Natural killer cell (primary cell): ENCODE data around the gene SNX5. TPM values are rescaled to one million over a fixed set of nuclear protein-coding genes. Genes with fewer than 3 reads are reported as not detected.

Experiments
- ATAC-seq, 3 donors: fragments of 150-1000 bp in 2 of 3; fragments of 200-7000 bp in 1 of 3; cut with Tn5 transposase; 1 replicate in 1 of 3; 2 replicates in 2 of 3; pipeline ENCODE4 v1.10.0; 2021; ENCODE audit warnings: mild to moderate bottlenecking in 2 of 3, moderate library complexity in 2 of 3
- DNase-seq, 2 donors: peaks; one replicate each; pipeline versions ENCODE4 v3.0.0 to v3.0.0-alpha.2; 2013 to 2021; ENCODE audit warnings: mixed read lengths in 1 of 2
- H3K27ac ChIP-seq: one replicate; pipeline ENCODE4 v1.5.1; 2013; ENCODE audit warnings: mild to moderate bottlenecking, low read length
- H3K27me3 ChIP-seq: one replicate; pipeline ENCODE4 v1.6.1; 2013; ENCODE audit warnings: low read length; ENCODE audit not compliant: control insufficient read depth, insufficient read depth
- H3K36me3 ChIP-seq: one replicate; pipeline ENCODE4 v1.6.1; 2013; ENCODE audit warnings: low read length; ENCODE audit not compliant: control insufficient read depth, insufficient read depth
- H3K4me1 ChIP-seq: one replicate; pipeline ENCODE4 v1.6.1; 2013; ENCODE audit warnings: low read length; ENCODE audit not compliant: control insufficient read depth, insufficient read depth
- H3K4me3 ChIP-seq: one replicate; pipeline ENCODE4 v1.5.1; 2013; ENCODE audit warnings: low read length
- H3K9me3 ChIP-seq: one replicate; pipeline ENCODE4 v1.6.1; 2013; ENCODE audit warnings: low read length; ENCODE audit not compliant: control insufficient read depth, insufficient read depth
- H3K27ac Mint-ChIP-seq, 2 donors: one replicate each; pipeline ENCODE4 v1.8.0; 2022; ENCODE audit warnings: mild to moderate bottlenecking in 2 of 2, mixed read lengths in 2 of 2, moderate library complexity in 1 of 2
- H3K27me3 Mint-ChIP-seq, 2 donors: one replicate each; pipeline ENCODE4 v1.8.0; 2022; ENCODE audit warnings: low read depth in 2 of 2, mixed read lengths in 2 of 2
- H3K36me3 Mint-ChIP-seq: one replicate; pipeline ENCODE4 v1.8.0; 2022; ENCODE audit warnings: mixed read lengths
- H3K4me1 Mint-ChIP-seq, 2 donors: one replicate each; pipeline ENCODE4 v1.8.0; 2022; ENCODE audit warnings: mixed read lengths in 2 of 2
- H3K4me3 Mint-ChIP-seq: one replicate; pipeline ENCODE4 v1.8.0; 2022; ENCODE audit warnings: mild to moderate bottlenecking, moderate library complexity, mixed read lengths
- H3K9me3 Mint-ChIP-seq, 2 donors: one replicate each; pipeline ENCODE4 v1.8.0; 2022; ENCODE audit warnings: mixed read lengths in 2 of 2
- CTCF ChIP-seq: fragments of 200-600 bp; IDR thresholded peaks from one replicate; pipeline ENCODE4 v1.8.0; 2022; ENCODE audit warnings: antibody characterized with exemption
- WGBS: methylation state at CpG from one replicate; pipeline ENCODE4 v1.1.7; 2013; ENCODE audit warnings: missing lambda C conversion rate; ENCODE audit not compliant: insufficient coverage; 5-methylcytosine and 5-hydroxymethylcytosine counted together
- intact Hi-C: fragments of 100-400 bp; cut with micrococcal nuclease; formaldehyde crosslinking; loops from one replicate; pipeline ENCODE4 v1.14.2; 2022
- total RNA-seq, 4 donors: library from RNA; stranded (reverse); fragments of 120-200 nt in 1 of 4; gene quantifications; one replicate each; pipeline versions ENCODE4 v1.2.3 to v1.2.4, GENCODE V29; 2013 to 2022

SNX5 gene
- total RNA-seq, 3 donors from 2014 or later (not counting 1 experiment from before 2014, with no cell fraction given) = 62.3 to 85.4 (median 72.1) TPM

DNA sequence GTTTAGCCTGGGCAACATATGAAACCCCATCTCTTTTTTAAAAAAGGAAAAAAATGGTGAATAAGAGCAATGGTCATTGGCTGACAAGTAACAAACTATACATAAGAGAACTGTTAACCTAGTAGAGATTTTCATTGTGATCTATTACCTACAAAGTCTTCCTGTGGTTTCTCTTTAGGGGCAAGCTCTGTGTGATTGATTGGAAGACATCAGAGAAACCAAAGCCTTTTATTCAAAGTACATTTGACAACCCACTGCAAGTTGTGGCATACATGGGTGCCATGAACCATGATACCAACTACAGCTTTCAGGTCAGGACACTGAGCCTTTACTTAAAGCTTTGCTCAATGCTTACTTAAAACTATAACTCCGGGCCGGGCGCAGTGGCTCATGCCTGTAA, 19.4 kb upstream of the SNX5 start:
- Histone ChIP-seq H3K27ac (no peak overlapping the region), H3K27me3 (no peaks in the 10 kb centered on the region), H3K9me3 (no peaks in the 10 kb centered on the region), H3K4me3 (no peak overlapping the region), H3K4me1 (no peaks in the 10 kb centered on the region), H3K36me3 (peaks cover 20% of the 10 kb centered on the region)
- DNase-seq = peak in 1 of 2 donors; percentile 53
- peak overlapping the region in 1 of 2 donors; percentile 27 for H3K27ac Mint-ChIP-seq
- 72% methylated on average over 3 of the region's 3 CpGs for WGBS
- no peak for TF ChIP-seq CTCF
- no peaks in the 10 kb centered on the region for H3K36me3 Mint-ChIP-seq
- intact Hi-C loops = no loop called here
- ATAC-seq = no peak
- H3K9me3 Mint-ChIP-seq = no peaks in the 10 kb centered on the region
- H3K27me3 Mint-ChIP-seq = no peaks in the 10 kb centered on the region
- H3K4me1 Mint-ChIP-seq = no peaks in the 10 kb centered on the region
- H3K4me3 Mint-ChIP-seq = no peak overlapping the region

DNA sequence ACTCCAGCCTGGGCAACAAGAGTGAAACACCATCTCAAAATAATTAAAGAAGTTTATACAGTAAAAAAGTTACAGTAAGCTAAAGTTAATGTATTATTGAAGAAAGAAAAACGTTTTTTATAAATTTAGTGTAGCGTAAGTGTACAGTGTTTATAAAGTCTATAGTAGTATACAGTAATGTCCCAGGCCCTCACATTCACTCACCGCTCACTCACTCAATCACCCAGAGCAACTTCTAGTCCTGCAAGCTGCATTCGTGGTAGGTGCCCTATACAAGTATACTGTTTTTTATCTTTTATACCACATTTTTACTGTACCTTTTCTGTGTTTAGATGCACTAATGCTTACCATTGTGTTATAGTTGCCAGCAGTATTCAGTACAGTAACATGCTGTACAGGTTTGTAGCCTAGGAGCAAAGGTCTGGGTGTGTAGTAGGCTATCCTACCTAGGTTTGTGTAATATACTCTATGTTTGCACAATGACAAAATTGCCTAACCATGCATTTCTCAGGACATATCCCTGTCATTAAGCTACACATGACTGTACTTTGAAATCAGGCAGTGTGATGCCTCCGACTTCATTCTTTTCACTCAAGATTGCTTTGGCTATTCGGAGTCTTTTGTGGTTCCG, 16.9 kb upstream of the SNX5 start:
- Mint-ChIP-seq H3K36me3 (no peaks in the 10 kb centered on the region), H3K4me3 (no peak overlapping the region), H3K4me1 (peaks cover 0 to 5% of the 10 kb centered on the region in 2 donors), H3K27ac (no peak overlapping the region), H3K9me3 (no peaks in the 10 kb centered on the region), H3K27me3 (no peaks in the 10 kb centered on the region)
- H3K36me3 ChIP-seq = peaks cover 21% of the 10 kb centered on the region
- no peak for ATAC-seq
- intact Hi-C loops = no loop called here
- H3K4me1 ChIP-seq = no peaks in the 10 kb centered on the region
- no peaks in the 10 kb centered on the region for H3K27me3 ChIP-seq
- H3K9me3 ChIP-seq = no peaks in the 10 kb centered on the region
- 98% methylated on average over 5 of the region's 7 CpGs for WGBS
- no peak overlapping the region for H3K4me3 ChIP-seq
- H3K27ac ChIP-seq = no peak overlapping the region
- no peak for TF ChIP-seq CTCF
- no peak for DNase-seq

GRCh38 chr20:17976305-17976704, 7.7 kb upstream of the SNX5 start:
- no peak overlapping the region for H3K4me3 Mint-ChIP-seq
- no peak for TF ChIP-seq CTCF
- WGBS = 94% methylated on average over 6 of the region's 6 CpGs
- no peaks in the 10 kb centered on the region for H3K36me3 Mint-ChIP-seq
- no peak overlapping the region for H3K27ac Mint-ChIP-seq
- Histone ChIP-seq H3K4me3 (no peak overlapping the region), H3K36me3 (peaks cover 9% of the 10 kb centered on the region), H3K4me1 (peaks cover 14% of the 10 kb centered on the region), H3K27ac (no peak overlapping the region), H3K9me3 (no peaks in the 10 kb centered on the region), H3K27me3 (no peaks in the 10 kb centered on the region)
- H3K4me1 Mint-ChIP-seq = peaks cover 22 to 32% of the 10 kb centered on the region in 2 donors
- H3K9me3 Mint-ChIP-seq = no peaks in the 10 kb centered on the region
- intact Hi-C loops = no loop called here
- no peak for ATAC-seq
- no peak for DNase-seq
- no peaks in the 10 kb centered on the region for H3K27me3 Mint-ChIP-seq

GRCh38 chr20:17972121-17972520, 3.5 kb upstream of the SNX5 start:
- Mint-ChIP-seq H3K27me3 (no peaks in the 10 kb centered on the region), H3K9me3 (no peaks in the 10 kb centered on the region), H3K4me1 (peaks cover 47 to 56% of the 10 kb centered on the region in 2 donors), H3K36me3 (no peaks in the 10 kb centered on the region), H3K4me3 (peak overlapping the region; percentile 98), H3K27ac (peak overlapping the region; percentile 95 to 98)
- Histone ChIP-seq H3K27ac (no peak overlapping the region), H3K4me1 (peaks cover 19% of the 10 kb centered on the region), H3K36me3 (peaks cover 9% of the 10 kb centered on the region), H3K4me3 (peak overlapping the region; percentile 4), H3K9me3 (no peaks in the 10 kb centered on the region), H3K27me3 (no peaks in the 10 kb centered on the region)
- DNase-seq (peak in 1 of 2 donors; percentile 9), ATAC-seq (no peak)
- no peak for TF ChIP-seq CTCF
- WGBS = 71% methylated on average over 1 of the region's 2 CpGs
- intact Hi-C loops = no loop called here
